ENCODE measurements around the gene WNT2.

DNA sequence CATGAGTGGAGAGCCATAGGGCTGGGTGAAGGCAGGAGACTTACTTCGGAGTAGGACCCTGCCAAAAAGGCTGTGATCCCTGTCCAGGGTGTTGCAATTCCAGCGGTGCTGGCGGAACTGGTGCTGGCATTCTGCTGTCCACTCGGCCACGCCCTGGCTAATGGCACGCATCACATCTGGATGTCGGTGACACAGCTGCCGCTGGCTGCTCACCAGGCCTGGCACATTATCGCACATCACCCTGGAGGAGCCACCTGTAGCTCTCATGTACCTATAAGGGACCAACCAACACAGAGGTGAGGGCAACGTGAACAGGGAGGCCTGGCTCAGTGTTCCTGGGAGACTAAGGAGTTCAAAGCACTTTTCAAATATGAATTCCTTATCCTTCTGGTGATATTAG is 2.3 kb downstream of the WNT2 start:
- TF ChIP-seq, protein P1, sequence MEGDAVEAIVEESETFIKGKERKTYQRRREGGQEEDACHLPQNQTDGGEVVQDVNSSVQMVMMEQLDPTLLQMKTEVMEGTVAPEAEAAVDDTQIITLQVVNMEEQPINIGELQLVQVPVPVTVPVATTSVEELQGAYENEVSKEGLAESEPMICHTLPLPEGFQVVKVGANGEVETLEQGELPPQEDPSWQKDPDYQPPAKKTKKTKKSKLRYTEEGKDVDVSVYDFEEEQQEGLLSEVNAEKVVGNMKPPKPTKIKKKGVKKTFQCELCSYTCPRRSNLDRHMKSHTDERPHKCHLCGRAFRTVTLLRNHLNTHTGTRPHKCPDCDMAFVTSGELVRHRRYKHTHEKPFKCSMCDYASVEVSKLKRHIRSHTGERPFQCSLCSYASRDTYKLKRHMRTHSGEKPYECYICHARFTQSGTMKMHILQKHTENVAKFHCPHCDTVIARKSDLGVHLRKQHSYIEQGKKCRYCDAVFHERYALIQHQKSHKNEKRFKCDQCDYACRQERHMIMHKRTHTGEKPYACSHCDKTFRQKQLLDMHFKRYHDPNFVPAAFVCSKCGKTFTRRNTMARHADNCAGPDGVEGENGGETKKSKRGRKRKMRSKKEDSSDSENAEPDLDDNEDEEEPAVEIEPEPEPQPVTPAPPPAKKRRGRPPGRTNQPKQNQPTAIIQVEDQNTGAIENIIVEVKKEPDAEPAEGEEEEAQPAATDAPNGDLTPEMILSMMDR (conservative IDR thresholded peaks at IDR 0.05 in 1 of 2, IDR thresholded peaks at IDR 0.05 in 1 of 2; ENCODE audit: extremely low read depth in 1 of 2, insufficient read depth in 1 of 2, low read depth in 1 of 2, low read length in 2 of 2) = no peak
- TF ChIP-seq EZH2 (IDR thresholded peaks at IDR 0.05; ENCODE audit: borderline replicate concordance, low read length) = no peak
